Endothelial cell of umbilical vein (primary cell): Measurements from ENCODE around the gene DDAH2. TPM values are rescaled to one million over a fixed set of nuclear protein-coding genes. Genes with fewer than 3 reads are reported as not detected.

Source experiments
- BruUV-seq: library from RNA; stranded (reverse); fragments of 400-500 nt; replicated peaks from 2 replicates; lab custom pipeline; 2021; lab: Mats Ljungman, UMichigan
- CTCF ChIA-PET: fragments of 300-600, 350-600 bp; sonication (Branson Sonifier 250); formaldehyde crosslinking; loops from one replicate; lab custom pipeline; 2021; ENCODE audit warnings: antibody characterized with exemption, inconsistent platforms; lab: Charles Lee
- POLR2A ChIA-PET: fragments of 300-600, 350-600 bp; sonication (Branson Sonifier 250); formaldehyde crosslinking; loops from one replicate; lab custom pipeline; 2021; ENCODE audit warnings: antibody characterized with exemption, inconsistent platforms; lab: Charles Lee
- DNase-seq: peaks from one replicate; pipeline ENCODE4 v3.0.0-alpha.2; 2011; ENCODE audit warnings: low read depth, low spot score
- FAIRE-seq: peaks from 2 replicates; lab custom pipeline; 2011; peaks lifted over from hg19 to GRCh38; lab: Jason Lieb, UNC
- H2AFZ ChIP-seq: 2 replicates; pipeline ENCODE4 v1.6.0; 2012; ENCODE audit warnings: low read depth, low read length, control low read depth, inconsistent platforms
- H3K27ac ChIP-seq: 2 replicates; pipeline ENCODE4 v1.5.1; 2011; ENCODE audit warnings: low read depth, mild to moderate bottlenecking, control low read depth, low read length, moderate library complexity; ENCODE audit not compliant: insufficient read depth
- H3K27me3 ChIP-seq, 2 experiments: 2 replicates each; pipeline versions ENCODE4 v1.6.0 to v1.6.1; 2011; ENCODE audit warnings: low read length in 2 of 2, mixed read lengths in 1 of 2; ENCODE audit not compliant: control insufficient read depth in 2 of 2, insufficient read depth in 2 of 2
- H3K36me3 ChIP-seq, 2 experiments: 2 replicates in 1 of 2; 3 replicates in 1 of 2; pipeline ENCODE4 v1.5.1; 2011; ENCODE audit warnings: low read length in 2 of 2, mild to moderate bottlenecking in 1 of 2, moderate library complexity in 1 of 2; ENCODE audit not compliant: control insufficient read depth in 2 of 2, insufficient read depth in 2 of 2; ENCODE audit errors: extremely low read depth in 1 of 2
- H3K4me1 ChIP-seq: 3 replicates; pipeline ENCODE4 v1.5.1; 2011; ENCODE audit warnings: mild to moderate bottlenecking, low read length; ENCODE audit not compliant: control insufficient read depth, insufficient read depth; ENCODE audit errors: extremely low read depth
- H3K4me2 ChIP-seq: 2 replicates; pipeline ENCODE4 v1.6.1; 2011; ENCODE audit warnings: low read length, control low read depth, mixed read lengths; ENCODE audit not compliant: insufficient read depth
- H3K4me3 ChIP-seq, 3 experiments: fragments of 200-600 bp in 1 of 3; sonication (generic), shearing (Covaris generic) in 1 of 3; replicated peaks in 1 of 3; 2 replicates each; pipeline ENCODE4 v1.5.1; 2011 to 2016; ENCODE audit warnings: control low read depth in 3 of 3, low read length in 3 of 3, mild to moderate bottlenecking in 2 of 3, inconsistent platforms in 1 of 3, low read depth in 1 of 3, moderate library complexity in 1 of 3; ENCODE audit not compliant: insufficient read depth in 1 of 3
- H3K79me2 ChIP-seq: 2 replicates; pipeline ENCODE4 v1.6.0; 2012; ENCODE audit warnings: low read length, inconsistent platforms; ENCODE audit not compliant: control insufficient read depth, insufficient read depth
- H3K9ac ChIP-seq: replicated peaks from 2 replicates; pipeline ENCODE3; 2011; ENCODE audit warnings: low read length, control low read depth; ENCODE audit not compliant: insufficient read depth; ENCODE audit errors: extremely low read depth
- H3K9me1 ChIP-seq: replicated peaks from 3 replicates; pipeline ENCODE4 v1.6.0; 2011; ENCODE audit warnings: mild to moderate bottlenecking, low read length; ENCODE audit not compliant: control insufficient read depth, insufficient read depth; ENCODE audit errors: extremely low read depth
- H3K9me3 ChIP-seq: replicated peaks from 2 replicates; pipeline ENCODE4 v1.5.1; 2012; ENCODE audit warnings: low read length, inconsistent platforms; ENCODE audit not compliant: control insufficient read depth, insufficient read depth
- H4K20me1 ChIP-seq: replicated peaks from 2 replicates; pipeline ENCODE3; 2011; ENCODE audit warnings: mild to moderate bottlenecking, low read length; ENCODE audit not compliant: control insufficient read depth, insufficient read depth; ENCODE audit errors: extremely low read depth
- CTCF ChIP-seq, 2 donors: IDR thresholded peaks; 1 replicate in 1 of 2; 2 replicates in 1 of 2; pipeline ENCODE4 v1.5.1; 2011; ENCODE audit warnings: low read length in 2 of 2, mild to moderate bottlenecking in 2 of 2, moderate library complexity in 2 of 2, control low read depth in 1 of 2, inconsistent platforms in 1 of 2, low read depth in 1 of 2; ENCODE audit not compliant: insufficient read depth in 1 of 2; ENCODE audit errors: extremely low read depth in 1 of 2
- EZH2 ChIP-seq: IDR thresholded peaks from 2 replicates; pipeline ENCODE4 v1.6.1; 2012; ENCODE audit warnings: borderline replicate concordance, low read depth, mild to moderate bottlenecking, moderate library complexity, low read length, inconsistent platforms; ENCODE audit not compliant: severe bottlenecking
- dilution Hi-C: fragments of 300-500 bp; cut with MboI; formaldehyde crosslinking; loops from one replicate; pipeline ENCODE4 v1.15.0; 2019; ENCODE audit warnings: low sequenced_read_pairs; ENCODE audit not compliant: extremely low pct_ligation_motif_present
- intact Hi-C: fragments of 100-400 bp; cut with micrococcal nuclease; formaldehyde crosslinking; loops from one replicate; pipeline ENCODE4 v1.10.0; 2022
- polyA plus RNA-seq, 4 experiments: library from polyadenylated mRNA; depleted of rRNA in 3 of 4; stranded (reverse) in 3 of 4; unstranded in 1 of 4; fragments of >200 nt; gene quantifications; 2 replicates each; pipeline versions ENCODE4 v1.2.1 to v1.2.3, GENCODE V29; 2011 to 2012; ENCODE audit warnings: missing spikeins in 1 of 4
- total RNA-seq: library from RNA; stranded (reverse); gene quantifications from 2 replicates; pipeline ENCODE4 v1.2.3, GENCODE V29; 2021

The DDAH2 gene
- total and polyA plus RNA-seq, 2 donors (not counting 3 experiments of a cell fraction or from before 2014, with no cell fraction given) = 109 to 176 TPM

DNA sequence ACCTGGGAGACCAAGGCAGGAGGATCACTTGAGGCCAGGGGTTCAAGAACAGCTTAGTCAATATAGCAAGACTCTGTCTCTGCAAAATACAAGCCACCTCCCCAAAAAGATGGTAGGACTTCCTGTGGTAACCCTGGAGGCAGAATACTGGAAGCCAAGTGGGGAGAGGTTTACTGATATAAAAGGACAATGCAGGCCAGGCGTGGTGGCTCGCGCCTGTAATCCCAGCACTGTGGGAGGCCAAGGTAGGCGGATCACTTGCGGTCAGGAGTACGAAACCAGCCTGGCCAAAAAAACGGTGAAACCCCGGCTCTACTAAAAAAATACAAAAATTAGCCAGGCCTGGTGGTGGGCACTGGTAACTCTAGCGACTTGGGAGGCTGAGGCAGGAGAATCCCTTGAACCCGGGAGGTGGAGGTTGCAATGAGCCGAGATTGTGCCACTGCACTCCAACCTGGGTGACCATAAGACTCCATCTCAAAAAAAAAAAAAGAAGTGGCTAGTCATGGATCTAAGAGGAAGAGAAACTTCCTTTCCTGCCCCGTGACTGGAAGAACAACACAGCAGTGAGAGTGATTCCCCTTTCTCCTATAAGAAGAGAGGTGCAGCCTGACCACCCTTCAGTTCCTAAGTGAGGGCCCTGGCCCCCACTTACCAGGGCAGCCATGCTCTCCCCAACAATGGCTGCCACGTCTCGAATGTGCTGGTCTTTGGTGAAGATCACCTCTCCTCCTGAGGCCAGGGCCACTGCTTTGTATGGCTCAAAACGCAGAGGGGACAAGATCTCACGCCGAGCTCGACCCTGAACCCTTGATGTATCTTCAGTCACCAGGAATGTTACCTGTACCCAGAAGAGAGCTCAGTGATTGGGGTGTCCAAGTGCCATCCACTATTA is 39.5 kb upstream of the DDAH2 start:
- BruUV-seq = no TSS peak
- Histone ChIP-seq H3K79me2 (no peaks in the 10 kb centered on the region), H3K9me1 (no peaks in the 10 kb centered on the region), H3K36me3 (no peaks in the 10 kb centered on the region), H4K20me1 (no peaks in the 10 kb centered on the region), H3K4me3 (no peak overlapping the region), H3K27ac (no peak overlapping the region), H3K9me3 (no peaks in the 10 kb centered on the region), H2AFZ (peak overlapping the region; percentile 49), H3K4me1 (no peaks in the 10 kb centered on the region), H3K4me2 (no peak overlapping the region), H3K9ac (no peak overlapping the region), H3K27me3 (no peaks in the 10 kb centered on the region)
- DNase-seq (no peak), FAIRE-seq (no peak)
- POLR2A ChIA-PET = interaction anchor here (1.2 kb wide), 1 partner anchor 47 kb away, joined by 3 read pairs; the partner anchor contains the start of genes HSPA1A and HSPA1L
- intact Hi-C loops (loop anchor here (1.0 kb wide), 3 partner anchors 30 to 88 kb away; partner anchors contain the start of gene DDAH2), dilution Hi-C loops (no loop called here)
- CTCF ChIA-PET = interaction anchor here (1.3 to 4.5 kb wide), 12 partner anchors 9 to 84 kb away, joined by 3 to 55 read pairs (median 10); partner anchors contain the start of genes CLIC1, DDAH2, LY6G6D and MSH5
- no peak for TF ChIP-seq EZH2

DNA sequence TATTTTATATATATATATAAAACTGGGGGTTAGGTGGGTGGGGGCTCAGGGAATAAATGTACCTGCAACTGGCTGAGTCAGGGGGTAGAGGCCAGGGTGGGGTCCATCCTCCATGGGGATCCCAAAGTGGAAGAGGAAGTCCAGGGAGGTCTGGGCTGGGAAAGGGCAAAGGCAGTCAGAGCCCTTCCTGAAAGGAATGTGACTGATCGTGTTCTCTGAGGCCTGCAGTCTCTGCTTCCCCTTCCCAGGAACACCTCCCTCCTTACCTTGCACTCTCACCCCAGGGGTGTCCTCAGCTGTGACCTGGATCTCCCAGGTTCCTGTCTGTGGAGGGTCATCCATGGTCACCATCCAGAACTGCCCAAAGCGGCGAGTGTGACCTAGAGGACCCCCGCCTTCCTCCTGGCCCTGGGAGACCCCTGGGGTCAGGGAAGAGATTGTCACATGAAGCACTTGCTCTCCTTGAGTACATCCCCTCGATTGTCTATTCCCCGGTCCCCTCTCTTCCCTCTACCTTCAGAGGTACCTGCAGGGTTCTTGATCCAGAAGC is 38.1 kb upstream of the DDAH2 start:
- no peaks in the 10 kb centered on the region for H3K27me3 ChIP-seq
- BruUV-seq = no TSS peak
- no peak overlapping the region for H2AFZ ChIP-seq
- TF ChIP-seq CTCF (IDR thresholded peaks at IDR 0.05; ENCODE audit: extremely low read depth in 1 of 2, insufficient read depth in 1 of 2, low read depth in 1 of 2, low read length in 2 of 2) = no peak
- no peaks in the 10 kb centered on the region for H3K4me1 ChIP-seq
- H3K36me3 ChIP-seq = no peaks in the 10 kb centered on the region
- dilution Hi-C loops (no loop called here), intact Hi-C loops (no loop called here)
- H3K9me3 ChIP-seq = no peaks in the 10 kb centered on the region
- POLR2A ChIA-PET = no interaction called here
- H3K4me3 ChIP-seq = no peak overlapping the region
- H3K4me2 ChIP-seq = no peak overlapping the region
- no peaks in the 10 kb centered on the region for H3K9me1 ChIP-seq
- no peaks in the 10 kb centered on the region for H3K79me2 ChIP-seq
- DNase-seq (no peak), FAIRE-seq (no peak)
- no peak overlapping the region for H3K9ac ChIP-seq
- H3K27ac ChIP-seq = no peak overlapping the region
- CTCF ChIA-PET = no interaction called here
- H4K20me1 ChIP-seq = no peaks in the 10 kb centered on the region
